ENCODE data around the gene HIBCH.
"Not testable (repeated sequence)": the region's sequence is repeated elsewhere in the genome, so short reads cannot be mapped to it uniquely, and the experiment has no call there.

Gene HIBCH

DNA sequence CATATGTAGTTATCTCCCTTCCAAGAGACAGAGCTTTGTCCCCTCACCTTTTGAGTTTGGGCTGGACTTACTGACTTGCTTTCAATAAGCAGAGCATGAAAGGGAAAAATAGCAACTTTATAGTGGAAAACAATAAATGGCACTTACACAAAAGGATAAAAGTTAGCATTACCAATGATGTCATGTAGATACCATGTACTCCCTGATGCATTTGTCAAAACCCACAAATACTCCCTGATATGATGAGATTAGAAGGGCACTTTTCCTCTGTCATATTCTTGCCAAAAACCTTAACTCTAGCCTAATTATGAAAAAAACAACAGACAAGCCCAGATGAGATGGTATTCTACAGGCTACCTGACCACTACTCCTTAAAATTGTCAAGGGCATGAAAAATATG lies 16.0 kb downstream of the HIBCH start:
- no peak for DNase-seq

DNA sequence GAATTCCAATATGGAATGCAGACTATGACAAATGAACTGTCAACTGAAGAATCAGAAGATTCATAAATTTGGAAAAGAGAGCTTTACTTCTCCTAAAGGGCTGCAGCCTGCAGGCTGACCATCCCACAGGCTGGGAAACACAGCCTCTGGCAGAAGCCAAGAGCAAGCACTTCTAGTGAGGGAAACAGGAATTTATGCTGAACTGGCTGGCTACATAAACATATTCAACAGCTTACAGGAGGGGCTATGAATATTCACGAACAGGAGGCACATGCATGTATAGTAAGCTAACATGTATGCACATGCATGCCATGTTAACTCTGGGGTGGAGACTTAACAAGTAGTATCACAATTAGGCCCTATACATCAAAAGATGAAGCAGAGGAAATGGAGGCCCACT lies 17.6 kb downstream of the HIBCH start:
- DNase-seq: no peak

DNA sequence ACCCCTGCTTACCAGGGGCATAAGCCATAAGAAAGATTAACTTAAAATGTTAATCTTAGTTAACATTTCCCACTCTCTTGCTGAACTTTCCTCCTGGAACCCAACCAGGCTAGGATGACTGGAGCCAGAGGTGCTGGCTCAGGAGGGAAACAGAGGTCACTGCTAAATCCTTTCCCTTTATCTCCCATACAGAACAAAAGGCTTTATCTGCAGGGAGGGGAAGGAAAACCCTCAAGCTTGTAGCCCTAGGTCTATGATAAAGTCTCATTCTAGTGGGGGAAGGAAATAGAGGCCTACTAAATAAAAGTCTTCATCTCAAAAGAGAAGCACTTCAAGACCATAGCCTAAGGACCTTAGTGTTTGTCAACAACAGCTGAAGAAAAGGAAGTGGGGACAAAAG lies 18.6 kb downstream of the HIBCH start:
- DNase-seq: no peak

DNA sequence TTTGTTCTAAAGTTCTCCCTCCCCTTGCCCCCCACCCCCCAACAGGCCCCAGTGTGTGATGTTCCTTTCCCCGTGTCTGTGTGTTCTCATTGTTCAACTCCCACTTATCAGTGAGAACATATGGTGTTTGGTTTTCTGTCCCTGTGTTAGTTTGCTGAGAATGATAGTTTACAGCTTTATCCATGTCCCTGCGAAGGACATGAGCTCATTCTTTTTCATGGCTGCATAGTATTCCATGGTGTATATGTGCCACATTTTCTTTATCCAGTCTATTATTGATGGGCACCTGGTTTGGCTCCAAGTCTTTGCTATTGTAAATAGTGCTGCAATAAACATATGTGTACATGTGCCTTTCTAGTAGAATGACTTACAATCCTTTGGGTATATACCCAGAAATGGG lies 21.7 kb downstream of the HIBCH start:
- DNase-seq: not testable (repeated sequence)

DNA sequence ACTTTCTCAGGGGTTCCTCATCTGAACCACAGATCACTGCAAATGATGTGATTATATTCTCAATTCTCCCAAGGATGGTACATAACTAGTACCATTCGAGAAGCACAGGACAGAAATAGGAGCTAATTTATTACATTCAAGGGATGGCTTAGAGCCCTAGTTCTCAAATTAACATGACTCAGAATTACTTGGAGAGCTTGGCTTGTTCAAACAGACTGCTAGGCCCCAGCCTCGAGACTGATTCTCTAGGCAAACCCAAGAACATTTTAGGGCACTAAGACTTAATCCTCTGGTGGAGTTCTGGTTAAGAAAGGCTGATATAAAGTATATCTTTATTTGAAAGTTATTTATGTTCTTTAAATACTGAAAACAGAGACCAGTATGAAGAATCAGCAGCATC lies 35.8 kb downstream of the HIBCH start:
- DNase-seq: no peak

DNA sequence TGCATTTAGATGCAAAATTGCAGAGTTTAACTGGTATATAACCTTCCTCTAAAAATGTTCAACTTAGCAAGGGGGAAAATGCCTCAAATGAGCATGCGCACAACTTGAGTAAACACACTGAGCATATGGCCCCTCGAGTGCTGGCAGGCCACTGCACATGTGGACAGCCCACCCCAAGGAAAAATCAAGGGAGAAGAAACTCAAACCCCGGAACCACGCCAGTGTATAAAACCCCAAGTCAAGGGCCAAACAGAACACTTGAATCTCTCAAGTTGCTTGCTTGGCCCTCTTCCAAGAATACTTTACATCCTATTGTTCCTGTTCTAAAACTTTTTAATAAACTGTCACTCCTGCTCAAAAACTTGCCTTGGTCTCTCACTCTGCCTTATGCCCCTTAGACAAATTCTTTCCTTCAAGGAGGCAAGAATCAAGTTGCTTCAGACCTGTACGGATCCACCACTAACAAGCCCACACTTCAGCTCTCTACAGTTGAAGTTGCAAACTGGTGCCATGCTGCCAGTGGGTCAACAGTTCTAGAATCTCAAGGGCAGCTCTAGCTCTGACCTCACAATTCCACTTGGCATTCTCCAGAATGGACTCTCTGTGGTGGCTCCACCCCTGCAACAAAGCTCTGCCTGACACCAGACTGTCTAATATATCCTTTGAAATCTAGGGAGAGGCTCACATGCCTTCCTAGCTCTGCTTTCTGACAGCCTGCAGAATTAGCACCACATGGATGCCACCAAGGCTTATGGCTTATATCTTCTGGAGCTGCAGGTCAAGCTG lies 38.9 kb downstream of the HIBCH start:
- no peak for DNase-seq

DNA sequence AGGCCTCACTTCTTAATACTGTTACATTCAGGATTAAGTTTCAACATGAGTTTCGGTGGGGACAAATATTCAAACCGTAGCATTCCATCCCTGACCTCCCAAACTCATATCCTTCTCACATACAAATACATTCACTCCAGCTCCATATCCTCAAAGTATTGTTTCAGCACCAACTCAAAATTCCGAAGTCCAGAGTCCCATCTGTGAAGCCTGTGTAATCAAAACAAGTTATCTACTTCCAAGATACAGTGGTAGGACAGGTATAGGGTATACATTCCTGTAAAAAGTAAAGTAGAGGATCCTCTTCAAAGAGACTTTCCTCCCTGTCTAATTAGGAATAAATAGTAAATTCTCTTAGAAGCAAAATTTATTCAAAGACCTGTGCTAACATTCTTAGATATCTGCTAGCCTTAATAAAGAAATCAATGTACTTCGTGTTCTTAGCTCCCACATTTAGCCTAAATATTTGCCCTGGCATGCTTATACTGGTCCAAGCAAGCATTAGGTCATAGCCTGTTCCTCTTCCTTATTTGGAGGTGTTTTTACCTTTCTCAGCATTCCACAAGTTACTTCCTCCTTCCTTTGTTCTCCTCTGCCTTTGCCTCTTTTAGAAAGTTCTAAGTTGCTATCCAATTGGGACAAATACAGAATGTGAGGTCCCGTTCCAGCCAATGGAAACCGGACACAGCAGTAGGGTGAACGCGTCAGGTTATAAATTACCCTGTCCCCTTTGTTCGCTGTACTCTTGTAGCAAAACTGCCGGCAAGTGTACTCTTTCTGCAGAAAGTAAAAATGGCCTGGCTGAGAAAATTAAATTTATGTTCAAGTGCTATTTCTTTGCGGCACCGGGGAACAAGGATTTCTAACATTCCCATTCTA lies 40.1 kb downstream of the HIBCH start:
- DNase-seq: not testable (repeated sequence)

DNA sequence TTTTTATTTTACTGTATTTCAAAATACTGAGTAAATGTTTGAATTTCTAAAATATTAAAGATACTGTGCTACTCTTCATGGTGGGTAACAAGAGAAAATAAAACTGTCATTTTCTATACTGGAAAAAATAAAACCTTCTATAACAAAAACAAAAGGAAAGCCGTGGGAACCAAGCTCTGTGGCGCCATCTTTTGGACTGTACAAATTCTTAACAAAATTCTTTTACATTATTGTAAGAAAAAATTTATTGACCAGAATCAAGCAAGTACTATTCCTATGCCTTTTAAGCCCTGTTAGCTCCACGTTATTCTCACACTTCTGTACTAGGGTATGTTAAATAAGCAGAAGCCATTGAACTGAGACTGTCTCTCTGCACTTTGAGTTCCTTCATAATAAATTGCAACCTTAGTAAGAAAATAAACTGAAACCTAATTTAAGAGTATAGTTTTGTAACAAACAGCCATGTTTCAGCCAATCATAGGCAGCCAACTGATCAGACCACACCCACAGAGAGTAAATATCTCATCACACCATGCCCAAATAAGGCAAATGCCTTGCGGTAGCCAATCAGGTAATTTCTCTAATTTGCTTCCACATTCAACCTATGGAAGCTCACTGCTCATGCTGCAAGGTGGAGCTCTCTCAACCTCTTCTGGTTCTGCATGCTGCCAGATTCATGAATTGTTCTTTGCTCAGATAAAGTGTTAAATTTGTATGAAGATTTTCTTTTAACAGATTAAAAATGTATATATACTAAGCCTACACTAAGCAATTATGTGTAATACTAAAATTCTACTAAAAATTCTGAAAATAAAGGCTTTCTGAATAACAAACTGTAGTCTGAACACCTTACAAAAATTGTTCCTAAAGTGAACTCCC lies 42.2 kb downstream of the HIBCH start:
- DNase-seq: peak; percentile 24

DNA sequence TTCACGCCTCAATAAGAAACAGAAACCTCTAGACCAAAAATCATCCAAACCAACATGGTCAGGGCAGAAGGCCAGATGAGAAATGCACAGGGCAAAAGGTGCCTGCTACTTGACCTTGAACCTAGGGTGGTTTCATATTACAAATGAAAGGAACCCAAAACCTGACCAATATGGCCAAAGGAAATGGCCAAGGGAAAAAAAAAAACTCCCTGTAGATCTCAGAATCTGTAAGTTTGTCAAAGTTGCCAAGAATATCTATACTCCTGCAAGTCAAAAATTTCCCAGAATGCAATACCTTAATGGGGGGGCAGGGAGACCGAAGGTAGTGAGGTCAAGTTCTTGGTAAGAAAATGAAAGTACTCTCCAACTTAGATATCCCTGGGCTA lies 47.2 kb downstream of the HIBCH start:
- no peak for DNase-seq

DNA sequence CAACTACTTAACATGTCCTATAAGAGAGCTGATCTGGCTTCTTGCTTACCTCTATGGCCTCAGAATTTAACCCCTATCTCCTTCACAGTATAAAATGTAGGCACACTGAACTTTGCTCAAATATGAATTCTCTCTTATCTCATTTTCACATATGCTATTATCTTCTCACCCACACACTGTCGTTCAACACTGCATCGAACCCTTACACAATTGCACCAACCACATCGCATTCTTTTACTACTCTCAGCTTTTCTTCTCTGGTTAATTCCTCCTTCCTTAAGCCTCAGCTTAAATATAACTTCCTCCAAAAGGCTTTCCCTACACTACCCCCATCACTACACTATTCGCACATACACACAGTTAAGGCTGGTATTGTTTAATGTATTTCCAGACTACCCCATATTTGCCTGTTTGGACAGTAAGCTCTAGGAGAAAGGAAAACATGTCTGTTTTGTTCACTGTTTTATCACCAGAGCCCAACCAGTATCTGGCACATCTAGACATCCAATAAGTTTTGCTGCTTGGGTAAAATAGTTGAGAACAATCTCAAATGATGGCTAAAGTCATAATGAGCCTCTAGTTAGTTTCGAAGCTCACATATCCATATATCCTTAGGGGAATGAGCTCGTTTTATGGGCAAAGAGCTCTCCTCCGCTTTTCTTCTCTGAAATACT lies 47.7 kb downstream of the HIBCH start:
- no peak for DNase-seq

DNA sequence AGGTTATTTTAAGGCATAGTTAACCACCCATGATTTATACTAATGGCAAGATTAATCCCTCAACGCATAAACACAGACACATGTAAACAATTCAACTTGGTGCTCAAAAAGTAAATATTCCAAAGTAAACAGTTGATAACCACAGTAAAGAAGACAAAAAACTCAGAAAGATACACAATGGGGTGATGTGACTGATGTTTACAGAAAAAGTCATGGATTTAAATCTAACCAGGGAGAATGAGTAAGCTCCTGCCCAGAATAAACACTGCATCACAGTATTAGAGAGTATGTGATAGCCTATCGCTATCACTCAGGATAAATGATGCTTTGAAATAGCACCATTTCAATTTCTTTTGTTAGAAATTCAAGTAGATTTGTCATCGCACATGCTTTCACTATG lies 49.3 kb downstream of the HIBCH start:
- no peak for DNase-seq

DNA sequence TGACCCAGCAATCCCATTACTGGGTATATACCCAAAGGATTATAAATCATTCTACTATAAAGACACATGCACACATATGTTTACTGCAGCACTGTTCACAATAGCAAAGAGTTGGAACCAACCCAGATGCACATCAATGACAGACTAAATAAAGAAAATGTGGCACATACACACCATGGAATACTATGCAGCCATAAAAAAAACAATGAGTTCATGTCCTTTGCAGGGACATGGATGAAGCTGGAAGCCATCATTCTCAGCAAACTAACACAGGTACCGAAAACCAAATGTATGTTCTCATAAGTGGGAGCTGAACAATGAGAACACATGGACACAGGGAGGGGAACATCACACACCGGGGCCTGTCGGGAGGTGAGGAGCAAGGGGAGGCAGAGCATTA lies 49.9 kb downstream of the HIBCH start:
- DNase-seq: not testable (repeated sequence)

DNA sequence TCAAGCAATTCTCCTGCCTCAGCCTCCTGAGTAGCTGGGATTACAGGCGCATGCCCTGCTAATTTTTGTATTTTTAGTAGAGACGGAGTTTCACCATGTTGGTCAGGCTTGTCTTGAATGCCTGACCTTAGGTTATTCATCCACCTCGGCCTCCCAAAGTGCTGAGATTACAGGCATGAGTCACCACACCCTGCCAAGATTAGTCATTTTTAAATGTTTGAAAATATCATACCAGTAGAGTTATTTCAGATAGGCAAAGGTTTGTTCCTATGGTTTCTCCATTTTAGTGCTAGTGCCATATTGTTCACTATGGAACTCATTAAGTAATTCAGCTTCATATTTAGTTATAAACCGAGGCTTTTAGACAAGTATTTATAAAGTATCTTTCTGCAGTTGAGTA lies 52.3 kb downstream of the HIBCH start:
- DNase-seq: no peak

DNA sequence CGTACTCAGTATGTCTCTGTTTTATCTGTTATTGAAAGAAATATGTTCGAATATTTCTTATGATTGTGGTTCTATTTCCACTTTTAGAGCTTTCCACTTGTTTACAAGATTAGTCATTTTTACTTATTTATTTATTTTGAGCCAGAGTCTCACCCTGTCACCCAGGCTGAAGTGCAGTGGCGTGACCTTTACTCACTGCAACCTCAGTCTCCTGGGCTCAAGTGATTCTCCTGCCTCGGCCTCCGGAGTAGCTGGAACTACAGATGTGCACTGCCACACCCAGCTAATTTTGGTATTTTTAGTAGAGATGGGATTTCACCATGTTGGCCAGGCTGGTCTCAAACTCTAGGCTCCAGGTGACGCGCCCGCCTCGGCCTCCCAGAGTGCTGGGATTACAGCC lies 53.3 kb downstream of the HIBCH start:
- DNase-seq: no peak

DNA sequence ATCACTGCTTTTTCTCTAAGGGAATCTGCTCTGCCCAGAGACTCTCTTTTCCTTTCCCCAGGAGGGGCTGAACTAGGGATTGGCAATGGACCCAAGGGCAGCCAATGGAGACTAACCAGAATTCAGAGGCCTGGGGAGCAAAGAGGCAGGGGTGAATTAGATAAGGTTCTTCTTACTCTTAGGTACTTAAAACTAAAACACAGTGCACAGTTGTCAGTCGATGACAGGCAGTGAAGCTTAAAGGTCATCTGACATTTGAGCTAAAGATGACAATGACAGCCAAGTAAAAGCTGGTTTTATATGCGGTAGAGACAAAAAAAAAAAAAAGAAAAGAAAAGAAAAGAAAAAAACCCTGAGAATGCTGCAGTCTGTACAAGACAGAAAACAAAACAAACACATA lies 57.8 kb downstream of the HIBCH start:
- no peak for DNase-seq

DNA sequence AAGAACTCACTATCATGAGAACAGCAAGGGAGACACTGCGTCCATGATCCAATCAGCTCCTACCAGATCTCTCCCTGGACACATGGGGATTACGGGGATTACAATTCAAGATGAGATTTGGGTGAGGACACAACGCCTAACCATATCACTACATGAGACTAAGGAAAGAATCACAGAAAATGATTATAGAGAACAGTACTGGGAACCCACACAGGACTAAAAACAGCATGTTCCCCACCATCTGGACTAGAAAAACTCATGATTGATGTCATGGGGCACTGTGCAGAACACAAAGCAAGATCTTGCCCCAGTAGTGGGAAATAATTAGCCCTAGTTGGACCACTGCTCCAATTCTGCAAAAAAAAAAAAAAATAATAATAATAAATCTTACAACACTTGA lies 63.5 kb downstream of the HIBCH start:
- DNase-seq: no peak

DNA sequence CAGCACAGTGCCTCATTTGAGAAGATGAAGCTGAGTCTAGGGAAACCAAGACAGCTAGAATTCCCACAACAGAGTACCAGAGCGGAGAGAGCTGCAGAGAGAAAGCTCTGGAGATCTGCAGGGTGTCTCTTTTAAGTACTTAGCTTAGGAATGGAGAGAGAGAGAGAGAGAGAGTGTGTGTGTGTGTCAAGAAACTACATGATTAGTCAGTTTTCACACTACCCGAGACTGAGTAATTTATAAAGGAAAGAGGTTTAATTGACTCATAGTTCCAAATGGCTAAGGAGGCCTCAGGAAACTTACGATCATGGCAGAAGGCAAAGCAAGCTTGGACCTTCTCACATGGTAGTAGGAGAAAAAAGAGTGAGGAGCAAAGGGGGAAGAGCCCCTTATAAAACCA lies 64.0 kb downstream of the HIBCH start:
- DNase-seq: no peak

DNA sequence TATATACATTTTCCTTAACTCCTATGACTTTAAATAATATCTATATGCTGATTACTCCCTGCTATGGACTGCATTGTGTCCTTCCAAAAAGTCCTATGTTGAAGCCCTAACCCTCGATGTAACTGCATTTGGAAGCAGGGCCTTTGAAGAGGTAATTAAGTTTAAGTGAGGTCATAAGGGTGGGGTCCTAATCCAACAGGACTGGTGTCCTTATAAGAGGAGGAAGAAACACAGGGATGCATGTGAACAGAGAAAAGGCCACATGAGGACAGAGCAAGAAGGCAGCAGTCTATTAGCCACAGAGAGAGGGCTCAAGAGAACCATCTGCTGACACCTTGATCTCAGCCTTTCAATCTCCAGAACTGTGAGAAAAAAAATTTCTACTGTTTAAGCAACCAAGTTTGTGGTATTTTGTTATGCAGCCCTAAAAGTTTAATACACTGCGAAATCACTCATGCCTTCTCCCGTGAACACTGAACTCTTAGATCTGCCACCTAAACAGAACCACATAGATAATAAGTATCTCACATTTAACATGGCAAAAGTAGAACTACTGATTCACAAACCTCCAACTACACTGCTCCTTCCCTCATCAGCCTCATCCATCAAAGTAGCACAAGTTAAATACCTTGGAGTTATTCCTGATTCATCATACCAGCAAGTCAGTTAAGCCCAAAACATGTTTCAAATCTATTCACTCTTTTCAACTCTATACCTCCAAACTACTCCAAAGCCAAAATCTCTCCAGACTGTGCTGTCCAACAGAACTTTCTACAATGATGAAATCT lies 65.4 kb downstream of the HIBCH start:
- DNase-seq: no peak

DNA sequence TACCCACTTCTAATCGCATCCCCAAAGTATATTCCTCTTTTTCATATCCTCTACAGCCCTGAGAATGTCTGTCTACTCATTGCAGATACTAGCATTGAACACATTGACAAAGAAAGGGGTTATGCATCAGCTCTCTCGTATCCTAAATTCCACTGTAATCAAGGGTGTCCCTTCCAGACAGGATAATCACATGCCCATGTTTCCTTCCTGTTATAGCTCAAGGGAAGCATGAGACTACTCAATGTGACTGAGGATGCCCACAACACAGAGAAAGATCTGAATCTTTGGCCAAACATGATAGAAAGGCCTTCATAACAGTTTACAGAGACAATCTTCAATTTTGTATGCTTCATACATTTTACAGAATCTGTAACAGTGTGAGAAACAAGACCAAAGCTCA lies 69.2 kb downstream of the HIBCH start:
- DNase-seq: no peak

DNA sequence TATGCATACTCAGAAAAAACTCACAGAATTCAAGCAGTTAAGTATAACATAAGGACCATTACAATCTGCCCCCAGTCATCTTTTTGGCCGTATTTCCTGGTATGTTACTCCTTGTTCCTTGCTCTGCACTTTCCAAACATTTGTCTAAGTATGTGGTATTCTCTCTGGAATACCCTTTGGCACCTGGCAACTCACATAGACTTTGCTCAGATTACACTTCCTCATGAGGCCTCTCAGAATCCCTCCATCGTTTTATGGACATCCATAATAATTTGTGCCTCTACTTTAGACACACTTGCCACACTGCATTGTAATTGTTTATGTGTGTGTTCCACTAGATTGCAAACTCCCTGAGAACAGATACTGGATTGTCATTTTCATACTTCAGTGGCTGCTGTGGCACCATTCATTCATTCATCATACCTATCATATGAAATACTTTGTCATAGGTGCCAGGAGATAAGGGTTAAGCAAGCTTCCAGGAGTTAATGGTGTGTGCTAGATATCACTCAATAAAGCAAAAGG lies 84.0 kb downstream of the HIBCH start:
- no peak for DNase-seq

DNA sequence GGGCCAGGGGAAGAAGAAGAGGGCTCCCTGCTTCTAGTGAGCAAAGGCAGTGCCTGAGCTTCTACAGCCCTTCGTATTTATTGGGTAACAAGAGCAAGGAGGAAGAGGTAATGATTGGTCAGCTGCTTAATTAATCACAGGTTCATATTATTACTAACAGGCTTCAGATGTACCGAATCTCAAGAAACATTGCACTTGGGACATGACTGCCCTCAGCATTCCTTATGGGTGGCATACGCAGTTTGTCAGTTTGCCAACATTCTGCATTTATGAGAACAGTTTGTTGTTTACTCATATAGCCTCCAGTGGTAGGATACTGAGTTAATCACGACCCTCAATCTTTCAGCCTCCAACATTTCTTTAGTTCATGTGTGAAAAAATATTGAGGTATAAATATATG lies 84.5 kb downstream of the HIBCH start:
- no peak for DNase-seq

DNA sequence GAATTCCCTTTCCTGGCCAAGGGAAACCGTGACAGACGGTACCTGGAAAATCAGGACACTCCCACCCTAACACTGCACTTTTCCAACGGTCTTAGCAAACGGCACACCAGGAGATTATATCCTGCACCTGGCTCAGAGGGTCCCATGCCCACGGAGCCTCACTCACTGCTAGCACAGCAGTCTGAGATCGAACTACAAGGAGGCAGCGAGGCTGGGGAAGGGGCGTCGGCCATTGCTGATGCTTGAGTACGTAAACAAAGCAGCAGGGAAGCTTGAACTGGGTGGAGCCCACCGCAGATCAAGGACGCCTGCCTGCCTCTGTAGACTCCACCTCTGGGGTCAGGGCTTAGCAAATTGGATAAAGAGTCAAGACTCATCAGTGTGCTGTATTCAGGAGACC lies 95.6 kb downstream of the HIBCH start:
- not testable (repeated sequence) for DNase-seq
